ENCODE data around the gene FAM222A. TPM values are rescaled to one million over a fixed set of nuclear protein-coding genes. Genes with fewer than 3 reads are reported as not detected.

Gene FAM222A
- total RNA-seq, 4 donors from 2014 or later, result 4.8 to 7.2 (median 6.1) TPM

DNA sequence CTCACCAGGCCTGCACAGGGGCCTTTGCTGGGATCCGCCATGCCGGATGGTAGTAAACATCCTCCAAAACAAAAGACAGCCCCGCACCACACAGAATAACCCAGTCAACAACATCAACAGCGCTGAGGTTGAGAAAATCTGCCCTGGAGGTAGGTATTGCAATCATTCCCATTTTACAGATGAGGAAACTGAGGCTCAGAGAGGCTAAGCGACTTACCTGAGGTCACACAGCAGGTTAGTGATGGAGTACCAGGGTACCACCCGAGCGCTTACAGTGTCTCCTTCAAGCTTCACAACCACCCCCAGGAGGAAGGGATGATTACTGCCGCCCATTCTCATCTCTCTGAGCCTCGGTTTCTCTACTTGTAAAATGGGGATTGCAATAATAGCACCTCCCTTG lies 104.6 kb downstream of the FAM222A start:
- no peak for DNase-seq (ENCODE audit: low spot score in 2 of 2)
- H3K4me3 ChIP-seq (ENCODE audit: low read depth, poor library complexity, severe bottlenecking), result no peak overlapping the region
- intact Hi-C loops (cut with DNase I; ENCODE audit: low total_unique reads), result no loop called here
- WGBS, 2 donors, result 88 to 93% methylated on average over 5 to 8 of the region's 9 CpGs
- TF ChIP-seq, protein P1, sequence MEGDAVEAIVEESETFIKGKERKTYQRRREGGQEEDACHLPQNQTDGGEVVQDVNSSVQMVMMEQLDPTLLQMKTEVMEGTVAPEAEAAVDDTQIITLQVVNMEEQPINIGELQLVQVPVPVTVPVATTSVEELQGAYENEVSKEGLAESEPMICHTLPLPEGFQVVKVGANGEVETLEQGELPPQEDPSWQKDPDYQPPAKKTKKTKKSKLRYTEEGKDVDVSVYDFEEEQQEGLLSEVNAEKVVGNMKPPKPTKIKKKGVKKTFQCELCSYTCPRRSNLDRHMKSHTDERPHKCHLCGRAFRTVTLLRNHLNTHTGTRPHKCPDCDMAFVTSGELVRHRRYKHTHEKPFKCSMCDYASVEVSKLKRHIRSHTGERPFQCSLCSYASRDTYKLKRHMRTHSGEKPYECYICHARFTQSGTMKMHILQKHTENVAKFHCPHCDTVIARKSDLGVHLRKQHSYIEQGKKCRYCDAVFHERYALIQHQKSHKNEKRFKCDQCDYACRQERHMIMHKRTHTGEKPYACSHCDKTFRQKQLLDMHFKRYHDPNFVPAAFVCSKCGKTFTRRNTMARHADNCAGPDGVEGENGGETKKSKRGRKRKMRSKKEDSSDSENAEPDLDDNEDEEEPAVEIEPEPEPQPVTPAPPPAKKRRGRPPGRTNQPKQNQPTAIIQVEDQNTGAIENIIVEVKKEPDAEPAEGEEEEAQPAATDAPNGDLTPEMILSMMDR (IDR thresholded peaks at IDR 0.05), result no peak
- no peak for TF ChIP-seq POLR2A (IDR thresholded peaks at IDR 0.05)

DNA sequence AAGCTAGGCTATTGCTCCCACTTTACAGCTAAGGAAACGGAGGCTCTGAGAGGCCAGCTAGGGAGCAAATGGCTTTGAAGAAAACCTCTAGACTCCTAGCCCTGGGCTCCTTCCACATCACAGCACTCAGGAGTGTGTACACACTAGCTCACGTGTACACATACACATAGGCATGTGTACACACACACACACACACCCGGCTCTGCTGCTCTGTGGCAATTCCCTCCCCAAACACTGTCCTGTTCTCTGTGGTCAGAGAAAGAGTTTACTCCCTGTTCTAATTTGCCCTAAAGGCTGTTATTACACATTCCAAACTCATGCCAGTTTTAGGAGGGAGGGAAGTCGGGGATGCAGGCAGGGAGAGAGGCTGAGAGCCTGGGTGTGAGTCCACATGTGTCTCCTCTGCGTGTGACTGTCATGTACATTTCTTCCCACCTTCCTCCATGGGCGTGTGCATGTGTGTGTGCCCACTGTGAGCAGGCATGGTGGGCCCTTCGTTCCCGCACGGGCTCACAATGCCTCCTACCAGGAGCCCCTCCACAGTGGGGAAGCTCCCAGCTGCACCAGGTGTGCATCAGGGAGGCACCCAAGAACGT lies 105.4 kb downstream of the FAM222A start:
- no peak overlapping the region for H3K4me3 ChIP-seq (ENCODE audit: low read depth, poor library complexity, severe bottlenecking)
- no peak for TF ChIP-seq POLR2A (IDR thresholded peaks at IDR 0.05)
- TF ChIP-seq, protein P1 (IDR thresholded peaks at IDR 0.05), result no peak
- 34 to 53% methylated on average over 9 to 10 of the region's 10 CpGs for WGBS, 2 donors
- no peak for DNase-seq (ENCODE audit: low spot score in 2 of 2)
- intact Hi-C loops (cut with DNase I; ENCODE audit: low total_unique reads), result no loop called here

Other genes with a start within 250 kb of the FAM222A start
- gene KCTD10, start 236.5 kb upstream of the FAM222A start, total RNA-seq, result 10 to 100 TPM; 22.3 to 60.1 (median 44.1) TPM
- 10 to 100 TPM; 42.7 to 49.9 (median 46.3) TPM for gene UBE3B, start 236.2 kb upstream of the FAM222A start, total RNA-seq
- 10 to 100 TPM; 15.1 to 31.0 (median 21.7) TPM for gene MMAB, start 140.3 kb upstream of the FAM222A start, total RNA-seq
- gene MVK, start 140.0 kb upstream of the FAM222A start, total RNA-seq, result 10 to 100 TPM; 50.1 to 71.9 (median 61.9) TPM
- 10 to 100 TPM in 1 of 4 donors, 1 to 10 TPM in 3; 6.6 to 10.9 (median 8.1) TPM for gene TRPV4, start 119.6 kb downstream of the FAM222A start, total RNA-seq
- gene GLTP, start 166.7 kb downstream of the FAM222A start, total RNA-seq, result 100 to 1,000 TPM; 536 to 775 (median 660) TPM
- gene TCHP, start 186.4 kb downstream of the FAM222A start, total RNA-seq, result 10 to 100 TPM; 28.3 to 61.5 (median 36.3) TPM

All from lower leg skin (tissue), 4 donors.